ENCODE measurements around the gene RHOBTB3. TPM values are rescaled to one million over a fixed set of nuclear protein-coding genes. Genes with fewer than 3 reads are reported as not detected.
A peak's percentile ranks its signal among the peaks of the same experiment; 100 is the strongest.

RHOBTB3 gene
- total RNA-seq, 1 experiment from 2014 or later: 85.6 TPM

DNA sequence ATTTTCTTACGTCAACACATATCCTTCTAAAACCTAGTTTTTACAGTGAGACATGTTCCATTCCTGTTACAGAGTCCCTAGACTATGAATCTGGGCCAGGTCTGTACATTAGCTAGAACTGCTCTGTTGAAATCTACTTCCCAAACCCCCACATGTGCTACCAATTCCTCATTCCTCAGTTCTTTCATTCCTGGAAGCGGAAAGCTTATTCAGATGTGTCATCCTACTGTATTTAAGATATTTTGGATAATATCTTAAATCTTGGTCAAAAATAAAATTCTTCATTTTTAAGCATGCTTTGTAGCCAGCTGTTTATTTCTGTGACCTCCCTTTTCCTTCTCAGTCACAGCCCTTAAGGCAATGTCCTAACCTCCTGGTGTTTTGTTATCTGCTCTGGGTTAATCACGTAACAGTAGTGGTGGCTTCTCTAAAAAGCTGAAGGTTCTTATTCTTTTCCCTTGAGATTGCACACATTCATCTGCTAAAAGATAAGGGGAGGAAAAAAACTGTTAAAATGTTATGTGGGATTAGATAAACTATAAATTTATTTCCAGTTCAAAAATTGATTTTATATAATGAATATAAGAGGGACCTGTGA lies 55.8 kb downstream of the RHOBTB3 start:
- TF ChIP-seq, protein P1, sequence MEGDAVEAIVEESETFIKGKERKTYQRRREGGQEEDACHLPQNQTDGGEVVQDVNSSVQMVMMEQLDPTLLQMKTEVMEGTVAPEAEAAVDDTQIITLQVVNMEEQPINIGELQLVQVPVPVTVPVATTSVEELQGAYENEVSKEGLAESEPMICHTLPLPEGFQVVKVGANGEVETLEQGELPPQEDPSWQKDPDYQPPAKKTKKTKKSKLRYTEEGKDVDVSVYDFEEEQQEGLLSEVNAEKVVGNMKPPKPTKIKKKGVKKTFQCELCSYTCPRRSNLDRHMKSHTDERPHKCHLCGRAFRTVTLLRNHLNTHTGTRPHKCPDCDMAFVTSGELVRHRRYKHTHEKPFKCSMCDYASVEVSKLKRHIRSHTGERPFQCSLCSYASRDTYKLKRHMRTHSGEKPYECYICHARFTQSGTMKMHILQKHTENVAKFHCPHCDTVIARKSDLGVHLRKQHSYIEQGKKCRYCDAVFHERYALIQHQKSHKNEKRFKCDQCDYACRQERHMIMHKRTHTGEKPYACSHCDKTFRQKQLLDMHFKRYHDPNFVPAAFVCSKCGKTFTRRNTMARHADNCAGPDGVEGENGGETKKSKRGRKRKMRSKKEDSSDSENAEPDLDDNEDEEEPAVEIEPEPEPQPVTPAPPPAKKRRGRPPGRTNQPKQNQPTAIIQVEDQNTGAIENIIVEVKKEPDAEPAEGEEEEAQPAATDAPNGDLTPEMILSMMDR (IDR thresholded peaks at IDR 0.05; ENCODE audit: insufficient read depth in 1 of 2, low read depth in 1 of 2, low read length in 1 of 2, severe bottlenecking in 1 of 2, unreplicated experiment in 1 of 2): no peak
- Mint-ChIP-seq H3K9me3 (ENCODE audit: unreplicated experiment) (no peaks in the 10 kb centered on the region), H3K27ac (ENCODE audit: unreplicated experiment) (no peak overlapping the region), H3K27me3 (ENCODE audit: insufficient read depth, unreplicated experiment) (no peaks in the 10 kb centered on the region), H3K4me3 (ENCODE audit: unreplicated experiment) (no peak overlapping the region), H3K4me1 (ENCODE audit: low read depth, unreplicated experiment) (peaks cover 14% of the 10 kb centered on the region), H3K36me3 (ENCODE audit: insufficient read depth, unreplicated experiment) (peaks cover 36% of the 10 kb centered on the region)
- ChIA-PET CTCF (no interaction called here), POLR2A (no interaction called here)
- Histone ChIP-seq H3K9me3 (no peaks in the 10 kb centered on the region), H3K27me3 (replicated peaks; ENCODE audit: control insufficient read depth, insufficient read depth, low read length) (no peaks in the 10 kb centered on the region), H3K36me3 (ENCODE audit: control insufficient read depth, insufficient read depth, low read length) (no peaks in the 10 kb centered on the region; the same call in 1 of the 2 replicates), H3K4me1 (peaks cover 3% of the 10 kb centered on the region; the same call in 1 of the 2 replicates), H3K4me3 (ENCODE audit: low read depth, low read length) (no peak overlapping the region)
- intact Hi-C loops (cut with micrococcal nuclease; ENCODE audit: unreplicated experiment): no loop called here
- BruUV-seq (replicated peaks): no TSS peak
- no peak for DNase-seq

DNA sequence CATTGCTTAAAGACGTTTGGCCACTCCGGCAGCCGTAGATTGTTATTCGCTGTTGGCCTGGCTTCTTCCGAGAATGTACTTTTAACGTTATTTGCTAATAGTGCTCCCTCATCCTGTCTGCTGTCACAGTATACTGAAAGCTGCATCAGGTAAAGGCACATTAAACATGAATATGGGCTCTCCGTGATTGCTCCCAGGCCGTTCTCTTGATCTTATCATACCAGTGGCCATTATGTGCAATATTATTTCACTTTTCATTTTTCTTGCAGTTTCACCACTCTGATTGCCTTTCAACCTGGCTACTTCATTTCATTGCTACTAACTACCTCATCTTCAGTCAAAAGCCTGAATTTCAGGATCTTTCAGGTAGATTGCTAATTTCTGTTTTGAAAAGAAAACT lies 57.4 kb downstream of the RHOBTB3 start:
- Histone ChIP-seq H3K9me3 (no peaks in the 10 kb centered on the region), H3K27me3 (replicated peaks; ENCODE audit: control insufficient read depth, insufficient read depth, low read length) (no peaks in the 10 kb centered on the region), H3K4me1 (peaks cover 10% of the 10 kb centered on the region; the same call in 1 of the 2 replicates), H3K4me3 (ENCODE audit: low read depth, low read length) (no peak overlapping the region), H3K36me3 (ENCODE audit: control insufficient read depth, insufficient read depth, low read length) (no peaks in the 10 kb centered on the region; the same call in 1 of the 2 replicates)
- Mint-ChIP-seq H3K4me1 (ENCODE audit: low read depth, unreplicated experiment) (peaks cover 19% of the 10 kb centered on the region), H3K27ac (ENCODE audit: unreplicated experiment) (no peak overlapping the region), H3K4me3 (ENCODE audit: unreplicated experiment) (no peak overlapping the region), H3K9me3 (ENCODE audit: unreplicated experiment) (no peaks in the 10 kb centered on the region), H3K27me3 (ENCODE audit: insufficient read depth, unreplicated experiment) (no peaks in the 10 kb centered on the region), H3K36me3 (ENCODE audit: insufficient read depth, unreplicated experiment) (peaks cover 34% of the 10 kb centered on the region)
- ChIA-PET CTCF (no interaction called here), POLR2A (no interaction called here)
- TF ChIP-seq, protein P1 (IDR thresholded peaks at IDR 0.05; ENCODE audit: insufficient read depth in 1 of 2, low read depth in 1 of 2, low read length in 1 of 2, severe bottlenecking in 1 of 2, unreplicated experiment in 1 of 2): no peak
- no peak for DNase-seq
- no TSS peak for BruUV-seq (replicated peaks)
- intact Hi-C loops (cut with micrococcal nuclease; ENCODE audit: unreplicated experiment): no loop called here

DNA sequence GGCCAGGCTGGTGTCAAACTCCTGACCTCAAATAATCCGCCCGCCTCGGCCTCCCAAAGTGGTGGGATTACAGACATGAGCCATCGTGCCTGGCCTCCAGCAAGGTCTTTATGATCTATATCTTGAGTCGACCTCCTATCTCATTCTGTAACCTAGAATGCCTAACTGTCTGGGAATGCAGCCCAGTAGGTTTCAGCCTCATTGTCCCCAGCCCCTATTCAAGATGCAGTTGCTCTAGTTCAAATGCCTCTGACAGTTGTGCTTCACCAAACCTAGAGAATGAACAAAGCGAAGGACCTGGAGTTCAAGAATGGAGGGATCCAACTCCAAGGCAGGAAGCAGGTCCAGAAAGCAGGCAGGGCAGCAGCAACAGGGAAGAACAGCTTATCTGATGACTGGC lies 60.6 kb downstream of the RHOBTB3 start:
- peaks cover 16% of the 10 kb centered on the region for H3K36me3 Mint-ChIP-seq (ENCODE audit: insufficient read depth, unreplicated experiment)
- Histone ChIP-seq H3K4me1 (peaks cover 21% of the 10 kb centered on the region), H3K27me3 (replicated peaks; ENCODE audit: control insufficient read depth, insufficient read depth, low read length) (no peaks in the 10 kb centered on the region), H3K4me3 (ENCODE audit: low read depth, low read length) (no peak overlapping the region), H3K36me3 (ENCODE audit: control insufficient read depth, insufficient read depth, low read length) (no peaks in the 10 kb centered on the region), H3K9me3 (no peaks in the 10 kb centered on the region)
- H3K4me1 Mint-ChIP-seq (ENCODE audit: low read depth, unreplicated experiment): peaks cover 30% of the 10 kb centered on the region
- H3K4me3 Mint-ChIP-seq (ENCODE audit: unreplicated experiment): no peak overlapping the region
- H3K9me3 Mint-ChIP-seq (ENCODE audit: unreplicated experiment): no peaks in the 10 kb centered on the region
- peak overlapping the region; percentile 79 for H3K27ac Mint-ChIP-seq (ENCODE audit: unreplicated experiment)
- TF ChIP-seq, protein P1 (IDR thresholded peaks at IDR 0.05; ENCODE audit: insufficient read depth in 1 of 2, low read depth in 1 of 2, low read length in 1 of 2, severe bottlenecking in 1 of 2, unreplicated experiment in 1 of 2): no peak
- POLR2A ChIA-PET: no interaction called here
- intact Hi-C loops (cut with micrococcal nuclease; ENCODE audit: unreplicated experiment): no loop called here
- peak in 1 of 2 experiments; percentile 23 for DNase-seq
- CTCF ChIA-PET: interaction anchor here (1.0 kb wide), 1 partner anchor 11 kb away, joined by 4 read pairs; no protein-coding TSS in a partner anchor
- no peaks in the 10 kb centered on the region for H3K27me3 Mint-ChIP-seq (ENCODE audit: insufficient read depth, unreplicated experiment)
- BruUV-seq (replicated peaks): no TSS peak
